HepG2 (cell line): Measurements from ENCODE around the gene HMCN2. TPM values are rescaled to one million over a fixed set of nuclear protein-coding genes. Genes with fewer than 3 reads are reported as not detected.

ENCODE experiments used
- ATAC-seq: fragments of 200-7000 bp; cut with Tn5 transposase; 3 replicates; pipeline ENCODE4 v1.9.1; 2020; ENCODE audit warnings: mild to moderate bottlenecking, moderate library complexity
- BruUV-seq: library from RNA; stranded (reverse); fragments of 400-500 nt; replicated peaks from 2 replicates; lab custom pipeline; 2021; lab: Mats Ljungman, UMichigan
- CTCF ChIA-PET: fragments of 300-600 bp; formaldehyde crosslinking; extraction: SDS; loops from one replicate; lab custom pipeline; 2021; ENCODE audit warnings: low total read pairs, inconsistent platforms, low intra/inter-chr PET ratio; lab: Yijun Ruan, JAX
- POLR2A ChIA-PET: fragments of 350-600 bp; sonication (Branson Sonifier 250); formaldehyde crosslinking; loops from one replicate; lab custom pipeline; 2020; ENCODE audit warnings: antibody characterized with exemption, inconsistent platforms; lab: Yijun Ruan, JAX
- DNase-seq: peaks from one replicate; pipeline ENCODE4 v3.0.0-alpha.2; 2015; ENCODE audit warnings: low spot score
- FAIRE-seq: peaks from 3 replicates; lab custom pipeline; 2011; peaks lifted over from hg19 to GRCh38; lab: Jason Lieb, UNC
- H2AFZ ChIP-seq: one replicate; pipeline ENCODE4 v1.6.1; 2011; ENCODE audit warnings: low read length, inconsistent platforms
- H3K27ac ChIP-seq: fragments of 300-600 bp; 3 replicates; pipeline ENCODE4 v1.8.0; 2011; ENCODE audit warnings: mixed run types, mild to moderate bottlenecking, mixed read lengths, low read length, inconsistent platforms; ENCODE audit not compliant: insufficient read depth; ENCODE audit errors: extremely low read length
- H3K27me3 ChIP-seq, 2 experiments: fragments of 200-600 bp in 1 of 2; 2 replicates in 1 of 2; 3 replicates in 1 of 2; pipeline versions ENCODE4 v1.6.0 to v1.8.0; 2011; ENCODE audit warnings: low read length in 2 of 2, mild to moderate bottlenecking in 2 of 2, moderate library complexity in 2 of 2, inconsistent platforms in 1 of 2; ENCODE audit not compliant: insufficient read depth in 2 of 2, control insufficient read depth in 1 of 2
- H3K36me3 ChIP-seq, 2 experiments: fragments of 200-600 bp in 1 of 2; replicated peaks in 1 of 2; 2 replicates in 1 of 2; 3 replicates in 1 of 2; pipeline versions ENCODE4 v1.5.1 to v1.8.0; 2011; ENCODE audit warnings: low read length in 2 of 2, inconsistent platforms in 1 of 2; ENCODE audit not compliant: insufficient read depth in 2 of 2, control insufficient read depth in 1 of 2
- H3K4me1 ChIP-seq: 2 replicates; pipeline ENCODE4 v1.5.1; 2012; ENCODE audit warnings: low read length, inconsistent platforms; ENCODE audit not compliant: insufficient read depth
- H3K4me2 ChIP-seq: 2 replicates; pipeline ENCODE4 v1.6.0; 2011; ENCODE audit warnings: low read depth, low read length, inconsistent platforms
- H3K4me3 ChIP-seq, 3 experiments: fragments of 200-600 bp in 1 of 3; sonication (generic), shearing (Covaris generic) in 1 of 3; replicated peaks in 1 of 3; 2 replicates each; pipeline ENCODE4 v1.5.1; 2011 to 2016; ENCODE audit warnings: low read length in 3 of 3, inconsistent platforms in 2 of 3, low read depth in 2 of 3, mild to moderate bottlenecking in 2 of 3, control low read depth in 1 of 3, mixed read lengths in 1 of 3; ENCODE audit not compliant: insufficient read depth in 1 of 3
- H3K79me2 ChIP-seq: one replicate; pipeline ENCODE4 v1.6.1; 2011; ENCODE audit warnings: low read length, inconsistent platforms; ENCODE audit not compliant: insufficient read depth
- H3K9ac ChIP-seq: 2 replicates; pipeline ENCODE4 v1.6.0; 2011; ENCODE audit warnings: mild to moderate bottlenecking, low read depth, low read length, inconsistent platforms; ENCODE audit not compliant: insufficient read depth
- H3K9me3 ChIP-seq: 2 replicates; pipeline ENCODE4 v1.5.1; 2012; ENCODE audit warnings: mild to moderate bottlenecking, low read length
- H4K20me1 ChIP-seq: 2 replicates; pipeline ENCODE4 v1.6.0; 2011; ENCODE audit warnings: inconsistent platforms, mild to moderate bottlenecking, low read length, moderate library complexity; ENCODE audit not compliant: insufficient read depth
- CREB1 ChIP-seq, 2 experiments: fragments of 450-650 bp in 1 of 2; IDR thresholded peaks; 2 replicates each; pipeline ENCODE4 v1.6.1; 2016 to 2017; ENCODE audit warnings: control low read depth in 1 of 2, mild to moderate bottlenecking in 1 of 2, missing compliant biosample characterization in 1 of 2, missing genetic modification characterization in 1 of 2
- E2F2 ChIP-seq: sonication (generic); formaldehyde crosslinking; IDR thresholded peaks from 2 replicates; pipeline ENCODE4 v1.4.0; 2020; ENCODE audit warnings: missing genetic modification reagents, borderline replicate concordance
- NFAT5 ChIP-seq: sonication (generic); formaldehyde crosslinking; IDR thresholded peaks from 2 replicates; pipeline ENCODE4 v1.4.0; 2020; ENCODE audit warnings: missing genetic modification reagents
- RFXANK ChIP-seq: IDR thresholded peaks from 2 replicates; pipeline ENCODE4 v1.6.1; 2016
- SMYD3 ChIP-seq: sonication (generic); formaldehyde crosslinking; IDR thresholded peaks from 2 replicates; pipeline ENCODE4 v1.8.1; 2023; ENCODE audit warnings: mild to moderate bottlenecking, missing genetic modification reagents
- YEATS4 ChIP-seq: sonication (generic); formaldehyde crosslinking; IDR thresholded peaks from 2 replicates; pipeline ENCODE4 v1.4.0; 2020; ENCODE audit warnings: missing genetic modification reagents, borderline replicate concordance
- ZBTB8A ChIP-seq: sonication (generic); formaldehyde crosslinking; IDR thresholded peaks from 2 replicates; pipeline ENCODE4 v1.4.0; 2020; ENCODE audit warnings: mild to moderate bottlenecking, low read depth, missing genetic modification reagents, borderline replicate concordance
- ZNF570 ChIP-seq: sonication (generic); formaldehyde crosslinking; IDR thresholded peaks from 2 replicates; pipeline ENCODE4 v1.4.0; 2020; ENCODE audit warnings: mild to moderate bottlenecking, missing genetic modification reagents, borderline replicate concordance
- WGBS: methylation state at CpG from one replicate; pipeline ENCODE4 v1.1.6; 2017; ENCODE audit warnings: low lambda C conversion rate; 5-methylcytosine and 5-hydroxymethylcytosine counted together
- in situ Hi-C: cut with HindIII; loops from 2 replicates; pipeline ENCODE4 v1.10.0; 2017; ENCODE audit warnings: low pct_unique_long_range_greater_than_20kb; ENCODE audit not compliant: extremely low pct_ligation_motif_present
- intact Hi-C: fragments of 100-400 bp; cut with micrococcal nuclease; formaldehyde crosslinking; loops from one replicate; pipeline ENCODE4 v1.10.0; 2022; ENCODE audit not compliant: unreplicated experiment
- polyA plus RNA-seq, 8 experiments: library from polyadenylated mRNA; depleted of rRNA in 3 of 8; stranded (reverse) in 7 of 8; unstranded in 1 of 8; fragments of >200 nt; fragmentation: Illumina TruSeq in 4 of 8; extraction: Trizol in 4 of 8; gene quantifications; 2 replicates each; pipeline versions ENCODE4 v1.2.1 to v1.2.3, GENCODE V29; 2011 to 2016; ENCODE audit warnings: low read depth in 4 of 8, missing spikeins in 1 of 8, mixed read lengths in 1 of 8; ENCODE audit not compliant: insufficient read depth in 1 of 8
- total RNA-seq, 5 experiments: library from RNA; depleted of rRNA; stranded (reverse); fragments of >200 nt; fragmentation: Illumina TruSeq; extraction: Trizol; gene quantifications; 2 replicates each; pipeline ENCODE4 v1.2.3, GENCODE V29; 2016; ENCODE audit warnings: low read depth in 1 of 5

The HMCN2 gene
- total and polyA plus RNA-seq, 2 of the 13 experiments (the other 11 are each of a cell fraction or from before 2014, with no cell fraction given), result 0.09 TPM; not detected in 1

GRCh38 chr9:130344366-130344765 lies 78.8 kb downstream of the HMCN2 start:
- no TSS peak for BruUV-seq
- 45% methylated on average over 1 of the region's 1 CpG for WGBS

More at GRCh38 chr9:130344366-130344765, 78.8 kb downstream of the HMCN2 start:
- ChIA-PET POLR2A (no interaction called here), CTCF (interaction anchor here (1.8 kb wide), 1 partner anchor 237 kb away, joined by 4 read pairs; no protein-coding TSS in a partner anchor)
- H2AFZ ChIP-seq, result no peak overlapping the region
- no peaks in the 10 kb centered on the region for H3K79me2 ChIP-seq
- H3K4me3 ChIP-seq, result no peak overlapping the region
- H3K36me3 ChIP-seq, result no peaks in the 10 kb centered on the region
- intact Hi-C loops (no loop called here), in situ Hi-C loops (loop anchor here (10.0 kb wide), 1 partner anchor 230 kb away; no protein-coding TSS in a partner anchor)
- ATAC-seq, result no peak
- TF ChIP-seq CREB1 (IDR thresholded peaks at IDR 0.05) (peak; percentile 1; the same call in 1 of the 2 replicates), CREB1 (CRISPR knock-in tag; IDR thresholded peaks at IDR 0.05) (no peak), E2F2 (CRISPR knock-in tag) (no peak), NFAT5 (CRISPR knock-in tag) (no peak), YEATS4 (CRISPR knock-in tag) (no peak), SMYD3 (CRISPR knock-in tag) (no peak), ZNF570 (CRISPR knock-in tag) (no peak), ZBTB8A (CRISPR knock-in tag) (no peak), RFXANK (no peak)
- H3K27me3 ChIP-seq, result peaks cover 0 to 1% of the 10 kb centered on the region in 2 experiments; a peak in 2 of 5 replicates
- no peaks in the 10 kb centered on the region for H3K4me1 ChIP-seq
- H3K27ac ChIP-seq, result no peak overlapping the region
- no peak overlapping the region for H3K9ac ChIP-seq
- no peak for FAIRE-seq
- DNase-seq, result no peak
- no peak overlapping the region for H3K4me2 ChIP-seq
- no peaks in the 10 kb centered on the region for H3K9me3 ChIP-seq
- no peaks in the 10 kb centered on the region for H4K20me1 ChIP-seq
